Activated CD8-positive, alpha-beta memory T cell treated with anti-CD3 and anti-CD28 coated beads, Interleukin-2, amount 50 U/mL, for 48 hours (primary cell): ENCODE data around the gene AGPAT2.

ENCODE experiments used
- DNase-seq: peaks from one replicate; pipeline ENCODE4 v3.0.0-alpha.2; 2020

Gene AGPAT2

GRCh38 chr9:136686794-136687711 is at the start of gene AGPAT2:
Gene AGPAT2 (minus strand): TSS chr9:136687457. CDS start chr9:136687357, 100 bp downstream.
- peak; percentile 84 for DNase-seq

- DNase-seq, result no peak
Observed at GRCh38 chr9:136735812-136736480, 48.7 kb upstream of the AGPAT2 start.

DNA sequence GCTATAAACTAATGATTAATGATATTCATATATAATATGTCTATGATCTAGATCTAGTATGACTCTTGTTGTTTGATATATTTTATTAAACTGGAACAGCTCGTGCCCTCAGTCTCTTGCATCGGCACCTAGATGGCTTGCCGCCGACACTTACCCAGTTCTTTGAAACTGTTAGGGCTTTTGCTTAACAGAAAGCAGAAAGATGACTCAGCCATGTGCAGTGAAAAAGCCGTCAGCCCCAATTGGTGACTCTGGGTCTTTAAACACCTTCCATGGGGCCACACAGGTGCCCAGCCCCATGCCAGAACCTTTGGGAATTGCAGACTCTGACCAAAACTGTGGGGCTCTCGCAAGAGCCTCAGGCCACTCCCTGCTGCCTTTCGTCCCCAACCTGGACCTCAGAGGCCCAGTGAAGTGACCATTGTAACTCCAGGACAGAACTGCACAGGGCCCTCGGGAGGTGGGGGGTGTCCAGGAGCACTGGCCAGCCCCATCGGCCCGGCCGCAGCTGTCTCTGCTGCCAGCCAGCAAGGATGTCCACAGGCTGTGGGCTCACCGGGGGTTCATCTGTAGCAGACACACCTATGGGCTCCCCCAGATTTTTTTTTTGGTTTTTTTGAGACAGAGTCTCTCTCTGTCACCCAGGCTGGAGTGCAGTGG is 47.7 kb upstream of the AGPAT2 start:
- DNase-seq, result no peak

DNA sequence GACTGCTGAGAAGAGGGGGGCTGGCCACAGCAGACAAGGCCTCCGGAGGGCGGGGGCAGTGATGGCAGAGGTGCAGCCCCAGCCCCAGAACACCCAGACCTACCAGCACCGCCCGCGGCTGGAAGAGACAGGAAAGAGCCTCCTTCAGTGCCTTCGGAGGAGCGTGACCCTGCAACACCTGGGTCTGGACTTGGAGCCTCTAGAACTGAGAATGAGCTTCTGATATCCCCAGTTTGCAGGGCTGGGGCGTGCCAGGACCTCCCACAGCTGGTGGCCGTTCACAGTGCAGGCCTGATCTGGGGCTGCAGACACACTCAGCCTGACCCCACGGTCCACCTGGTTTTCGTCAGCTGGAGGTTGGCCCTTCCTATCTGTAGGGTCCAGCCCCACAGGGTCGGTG is 46.4 kb upstream of the AGPAT2 start:
- DNase-seq, result no peak

DNA sequence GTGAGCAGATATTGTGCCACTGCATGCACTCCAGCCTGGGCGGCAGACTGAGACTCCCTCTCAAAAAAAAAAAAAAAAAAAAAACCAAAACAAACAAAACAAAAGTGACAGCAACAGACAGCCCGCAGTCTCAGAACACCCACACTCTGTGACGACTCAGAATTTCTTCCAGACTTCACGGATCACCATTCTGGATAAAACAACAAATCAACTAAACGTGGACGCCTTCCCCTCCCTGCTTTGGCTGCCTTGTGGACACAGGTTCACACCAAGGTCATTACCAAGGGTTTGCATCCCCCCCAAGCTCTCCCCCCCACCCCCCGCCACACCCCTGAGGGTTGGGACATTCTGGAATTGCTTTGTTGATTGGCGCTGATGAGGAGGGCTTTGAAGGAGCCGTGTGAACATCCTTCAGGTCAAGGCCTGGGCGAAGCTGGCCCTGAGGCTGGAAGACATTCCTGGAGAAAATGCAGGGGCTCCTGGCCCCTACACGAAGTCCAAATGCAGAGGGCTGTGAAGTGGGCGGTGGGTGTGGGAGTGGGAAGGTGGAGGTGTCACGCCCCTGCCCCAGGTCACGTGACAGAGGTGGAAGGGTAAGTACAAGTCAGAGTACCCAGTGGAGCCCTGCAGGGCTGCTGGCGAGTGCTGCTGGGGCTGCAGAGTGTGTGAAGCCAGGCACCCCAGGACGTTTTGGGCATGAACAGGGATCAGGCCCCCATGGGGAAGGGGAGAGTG is 45.4 kb upstream of the AGPAT2 start:
- DNase-seq, result no peak

DNA sequence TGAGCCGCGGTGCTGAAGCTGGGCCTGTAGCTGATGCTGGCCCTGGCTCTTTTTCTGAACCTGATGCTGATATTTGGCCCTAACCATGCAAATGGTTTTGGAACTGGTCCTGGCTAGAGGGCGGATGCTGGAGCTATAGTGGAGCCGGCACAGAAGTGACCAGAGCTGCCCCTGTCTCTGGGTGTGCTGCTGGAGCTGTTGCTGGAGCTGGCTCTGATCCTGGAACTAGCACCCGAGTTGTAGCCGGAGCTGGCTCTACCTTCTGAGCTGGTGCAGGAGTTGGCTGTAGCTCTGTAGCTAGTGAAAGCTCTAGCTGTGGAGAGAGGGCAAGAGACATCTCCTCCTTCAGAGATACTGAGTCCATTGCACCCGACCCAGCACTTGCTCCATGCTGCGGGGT is 42.7 kb upstream of the AGPAT2 start:
- no peak for DNase-seq

DNA sequence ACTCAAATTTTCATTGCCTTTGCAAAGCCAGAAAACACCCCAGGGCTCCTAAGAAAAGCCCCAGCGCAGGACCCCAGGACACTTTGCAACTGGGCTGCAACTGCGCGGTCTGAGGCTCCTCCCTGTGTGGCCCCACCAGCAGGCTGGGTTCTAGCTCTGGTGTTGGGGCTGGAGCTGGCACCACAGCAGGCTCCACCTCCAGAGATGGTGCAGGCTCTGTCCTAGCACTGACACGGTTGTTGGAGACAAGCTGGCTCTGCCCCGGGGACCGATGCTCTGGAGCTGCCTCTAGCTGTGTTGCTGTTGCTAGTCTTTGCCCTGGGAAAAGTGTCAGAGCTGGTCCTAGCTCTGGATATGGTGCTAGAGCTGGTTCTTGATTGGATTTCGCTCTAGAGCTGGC is 41.9 kb upstream of the AGPAT2 start:
- DNase-seq, result no peak

GRCh38 chr9:136728548-136729123 is 41.4 kb upstream of the AGPAT2 start:
- DNase-seq, result no peak

DNA sequence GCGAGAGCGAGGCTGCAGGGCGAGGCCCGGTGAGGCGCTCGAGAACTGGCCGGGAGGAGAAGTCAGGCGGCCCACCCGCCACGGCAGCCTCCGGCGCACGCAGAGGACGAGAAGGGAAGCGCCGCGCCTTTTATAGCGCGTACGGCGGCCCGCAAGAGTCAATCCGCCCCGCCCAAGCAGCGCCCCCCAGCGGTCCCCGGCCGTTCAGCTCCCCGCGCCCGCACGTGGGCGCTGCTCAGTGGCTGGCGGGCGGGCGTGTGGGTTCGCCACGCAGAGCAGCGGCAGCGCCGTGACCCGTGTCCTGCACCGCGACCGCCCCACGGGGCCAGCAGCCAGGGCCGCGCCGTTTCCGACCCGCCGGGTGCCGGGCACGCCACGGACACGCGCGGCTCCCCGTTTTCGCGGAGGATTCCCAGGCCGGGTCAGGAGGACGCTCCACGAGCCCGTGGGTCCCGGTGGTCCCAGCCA is 40.9 kb upstream of the AGPAT2 start:
- DNase-seq, result peak; percentile 99

DNA sequence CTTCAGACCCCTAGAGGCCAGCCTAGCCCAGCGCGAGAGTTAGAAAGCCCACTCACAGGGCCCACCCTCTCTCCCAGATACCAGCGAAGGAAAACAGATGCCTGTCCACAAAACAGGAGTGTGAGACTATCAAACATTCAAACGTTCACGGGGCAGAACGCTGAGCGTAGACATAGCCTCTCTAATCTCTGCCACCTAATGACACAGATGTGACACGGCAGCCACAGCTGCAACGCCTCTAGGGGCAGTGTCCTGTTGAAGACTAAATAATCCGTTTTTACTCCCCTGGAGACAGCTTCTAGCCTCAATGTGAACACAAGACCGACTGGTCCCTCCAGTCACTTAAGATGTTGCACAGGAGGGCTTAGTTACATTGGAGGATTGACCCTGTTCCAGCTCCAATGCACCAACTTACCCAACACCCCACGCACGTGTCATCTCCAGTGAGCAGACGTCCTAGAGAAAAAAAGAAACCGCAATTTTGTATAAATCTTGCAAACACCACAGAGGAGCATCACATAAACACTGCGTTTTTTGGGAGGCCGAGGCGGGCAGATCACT is 39.5 kb upstream of the AGPAT2 start:
- no peak for DNase-seq

GRCh38 chr9:136726118-136726517 is 38.9 kb upstream of the AGPAT2 start:
- no peak for DNase-seq

GRCh38 chr9:136725612-136726011 is 38.4 kb upstream of the AGPAT2 start:
- no peak for DNase-seq

- no peak for DNase-seq
Observed at GRCh38 chr9:136724772-136725171, 37.5 kb upstream of the AGPAT2 start.

DNA sequence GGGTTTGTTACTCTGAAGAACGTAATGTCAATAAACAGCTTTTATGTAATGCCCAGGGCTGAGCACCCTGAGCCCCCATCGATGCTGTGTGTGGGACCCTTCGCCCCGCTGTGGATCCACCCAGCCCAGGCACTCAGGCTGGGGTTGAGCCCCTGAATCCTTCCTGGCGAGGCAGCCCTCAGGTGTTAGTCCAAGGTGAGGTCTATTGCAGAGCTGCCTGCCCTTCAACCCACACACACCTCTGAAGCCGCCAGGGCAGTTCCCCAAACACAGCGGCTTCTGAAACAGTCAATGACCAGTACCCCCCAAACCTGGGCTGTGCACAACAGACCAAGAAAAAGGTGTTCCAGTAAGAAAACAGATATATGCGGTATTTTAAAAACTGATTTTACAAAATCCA is 36.7 kb upstream of the AGPAT2 start:
- DNase-seq, result no peak

GRCh38 chr9:136723362-136723976 is 36.2 kb upstream of the AGPAT2 start:
- peak; percentile 70 for DNase-seq

GRCh38 chr9:136722969-136723356 is 35.7 kb upstream of the AGPAT2 start:
- peak; percentile 74 for DNase-seq

- no peak for DNase-seq
Observed at GRCh38 chr9:136722093-136722968, 35.1 kb upstream of the AGPAT2 start.

DNA sequence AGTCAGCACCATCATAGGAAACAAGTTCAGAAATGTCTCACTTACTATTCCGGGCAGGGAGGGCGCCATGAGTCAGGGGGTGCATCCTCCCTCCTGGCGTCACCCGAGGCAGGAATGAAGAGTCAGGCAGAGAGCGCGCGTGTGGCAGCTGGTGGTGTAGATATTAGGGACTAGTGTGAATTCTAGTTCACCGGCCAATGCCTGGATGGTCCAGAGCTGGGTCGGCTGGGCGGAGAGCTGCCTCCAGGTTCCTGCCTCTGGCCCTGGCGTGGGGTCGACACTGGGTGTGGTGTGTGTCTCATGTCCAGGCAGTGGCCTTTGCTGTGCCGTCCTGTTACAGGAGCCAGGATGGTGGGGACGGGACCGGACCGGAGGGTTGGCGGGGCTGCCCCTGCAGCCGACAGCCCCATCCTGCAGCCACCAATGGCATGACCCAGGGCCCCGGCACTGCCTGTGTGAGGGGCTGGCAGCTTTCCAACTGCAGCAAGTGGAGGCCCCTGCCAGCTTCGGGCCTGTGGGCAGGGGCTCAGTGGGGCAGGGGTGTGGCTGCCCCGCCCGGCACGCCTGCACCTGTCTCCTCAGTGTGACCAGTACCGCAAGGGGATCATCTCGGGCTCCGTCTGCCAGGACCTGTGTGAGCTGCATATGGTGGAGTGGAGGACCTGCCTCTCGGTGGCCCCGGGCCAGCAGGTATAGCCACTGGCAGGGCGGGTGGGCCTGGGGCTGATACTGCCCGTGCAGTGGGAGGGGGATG is 34.3 kb upstream of the AGPAT2 start:
- DNase-seq, result no peak

DNA sequence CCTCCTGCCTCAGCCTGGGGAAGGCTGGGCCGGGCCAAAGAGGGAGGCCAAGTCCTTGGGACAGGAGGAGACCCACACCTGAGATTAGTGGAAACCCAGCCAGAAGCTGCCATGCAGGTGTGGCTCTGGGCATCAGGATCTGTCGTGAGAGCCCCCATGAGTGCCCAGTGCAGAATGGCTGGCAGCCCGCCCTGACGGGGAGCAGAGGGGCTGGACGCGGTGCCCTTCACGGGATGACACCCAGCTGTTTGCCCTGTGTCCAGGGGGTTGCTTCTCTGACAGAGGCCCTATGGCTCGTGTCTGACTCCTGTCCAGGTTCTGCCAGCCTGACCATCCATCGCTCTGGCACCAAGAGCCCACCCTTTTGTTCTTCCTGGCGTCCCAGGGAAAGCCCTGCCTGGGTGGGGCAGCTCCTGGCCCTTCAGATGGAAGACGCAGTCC is 33.7 kb upstream of the AGPAT2 start:
- no peak for DNase-seq
